Measurements from ENCODE around the gene CCDC148.

Gene CCDC148

DNA sequence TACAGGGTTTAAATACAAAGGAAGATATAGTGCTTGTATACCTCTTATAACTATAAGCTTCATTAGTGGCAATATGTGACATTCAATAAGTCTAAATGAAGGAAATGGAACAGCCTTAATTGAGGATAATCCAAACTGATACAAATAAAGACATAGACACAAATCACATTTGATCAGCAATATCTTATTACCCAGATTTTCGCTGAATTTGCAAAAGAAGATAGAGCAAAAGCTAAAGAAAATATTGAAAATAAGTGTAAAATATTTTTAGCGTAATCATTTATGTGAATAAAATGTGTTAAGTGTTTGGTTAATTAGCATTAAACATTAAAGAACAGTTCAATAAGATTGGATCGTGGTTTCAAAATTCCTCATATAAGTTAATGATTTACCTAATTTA is 51.2 kb downstream of the CCDC148 start:
- TF ChIP-seq SIN3A (IDR thresholded peaks at IDR 0.05; ENCODE audit: borderline replicate concordance, insufficient read depth, low read length) (no peak), REST (IDR thresholded peaks at IDR 0.05; ENCODE audit: insufficient read depth in 1 of 2, low read depth in 2 of 2, low read length in 2 of 2) (no peak), FOXP2 (optimal IDR thresholded peaks at IDR 0.05; ENCODE audit: borderline replicate concordance, extremely low read depth, extremely low read length, insufficient read depth) (no peak), POLR2AphosphoS5 (IDR thresholded peaks at IDR 0.05; ENCODE audit: low read depth, low read length) (no peak)

GRCh38 chr2:158403237-158403636 is 53.3 kb downstream of the CCDC148 start:
- TF ChIP-seq POLR2AphosphoS5 (IDR thresholded peaks at IDR 0.05; ENCODE audit: low read depth, low read length) = no peak
- TF ChIP-seq TAF1 (IDR thresholded peaks at IDR 0.05; ENCODE audit: borderline replicate concordance, insufficient read depth, low read length) = no peak
- TF ChIP-seq SIN3A (IDR thresholded peaks at IDR 0.05; ENCODE audit: borderline replicate concordance, insufficient read depth, low read length) = no peak
- TF ChIP-seq REST (IDR thresholded peaks at IDR 0.05; ENCODE audit: insufficient read depth in 1 of 2, low read depth in 2 of 2, low read length in 2 of 2) = no peak
- TF ChIP-seq FOXP2 (optimal IDR thresholded peaks at IDR 0.05; ENCODE audit: borderline replicate concordance, extremely low read depth, extremely low read length, insufficient read depth) = no peak

- TF ChIP-seq TAF1 (IDR thresholded peaks at IDR 0.05; ENCODE audit: borderline replicate concordance, insufficient read depth, low read length) = no peak
- no peak for TF ChIP-seq POLR2AphosphoS5 (IDR thresholded peaks at IDR 0.05; ENCODE audit: low read depth, low read length)
- TF ChIP-seq SIN3A (IDR thresholded peaks at IDR 0.05; ENCODE audit: borderline replicate concordance, insufficient read depth, low read length) = no peak
Observed at GRCh38 chr2:158402665-158403064, 53.9 kb downstream of the CCDC148 start.

GRCh38 chr2:158395166-158395565 is 61.4 kb downstream of the CCDC148 start:
- TF ChIP-seq REST (IDR thresholded peaks at IDR 0.05; ENCODE audit: insufficient read depth in 1 of 2, low read depth in 2 of 2, low read length in 2 of 2) = no peak
- no peak for TF ChIP-seq POLR2AphosphoS5 (IDR thresholded peaks at IDR 0.05; ENCODE audit: low read depth, low read length)
- no peak for TF ChIP-seq TAF1 (IDR thresholded peaks at IDR 0.05; ENCODE audit: borderline replicate concordance, insufficient read depth, low read length)
- no peak for TF ChIP-seq FOXP2 (optimal IDR thresholded peaks at IDR 0.05; ENCODE audit: borderline replicate concordance, extremely low read depth, extremely low read length, insufficient read depth)
- no peak for TF ChIP-seq SIN3A (IDR thresholded peaks at IDR 0.05; ENCODE audit: borderline replicate concordance, insufficient read depth, low read length)

- no peak for TF ChIP-seq TAF1 (IDR thresholded peaks at IDR 0.05; ENCODE audit: borderline replicate concordance, insufficient read depth, low read length)
- no peak for TF ChIP-seq SIN3A (IDR thresholded peaks at IDR 0.05; ENCODE audit: borderline replicate concordance, insufficient read depth, low read length)
- TF ChIP-seq POLR2AphosphoS5 (IDR thresholded peaks at IDR 0.05; ENCODE audit: low read depth, low read length) = no peak
- no peak for TF ChIP-seq REST (IDR thresholded peaks at IDR 0.05; ENCODE audit: insufficient read depth in 1 of 2, low read depth in 2 of 2, low read length in 2 of 2)
- TF ChIP-seq FOXP2 (optimal IDR thresholded peaks at IDR 0.05; ENCODE audit: borderline replicate concordance, extremely low read depth, extremely low read length, insufficient read depth) = no peak
Observed at GRCh38 chr2:158394453-158394852, 62.1 kb downstream of the CCDC148 start.
